Kidney (tissue), 14 donors: ENCODE data around the gene JPH3. TPM values are rescaled to one million over a fixed set of nuclear protein-coding genes. Genes with fewer than 3 reads are reported as not detected.

Source experiments
- DNase-seq, 5 donors: peaks; one replicate each; pipeline ENCODE4 v3.0.0-alpha.2; 2013 to 2020
- FAIRE-seq: peaks from 2 replicates; lab custom pipeline; 2012; peaks lifted over from hg19 to GRCh38; lab: Jason Lieb, UNC
- H3K27ac ChIP-seq, 2 donors: one replicate each; pipeline ENCODE4 v1.7.0; 2013; ENCODE audit warnings: low read depth in 2 of 2, low read length in 2 of 2, inconsistent platforms in 1 of 2
- H3K27me3 ChIP-seq: one replicate; pipeline ENCODE4 v1.7.1; 2013; ENCODE audit warnings: low read length, inconsistent platforms; ENCODE audit not compliant: control insufficient read depth, insufficient read depth
- H3K36me3 ChIP-seq, 3 donors: one replicate each; pipeline versions ENCODE4 v1.7.0 to v1.7.1; 2013; ENCODE audit warnings: low read length in 3 of 3, control low read depth in 1 of 3, inconsistent platforms in 1 of 3; ENCODE audit not compliant: insufficient read depth in 3 of 3, control insufficient read depth in 2 of 3
- H3K4me1 ChIP-seq, 3 donors: one replicate each; pipeline versions ENCODE4 v1.7.0 to v1.7.1; 2013; ENCODE audit warnings: low read length in 3 of 3, inconsistent platforms in 1 of 3, low read depth in 1 of 3; ENCODE audit not compliant: control insufficient read depth in 2 of 3, insufficient read depth in 2 of 3
- H3K4me3 ChIP-seq, 3 donors: one replicate each; pipeline versions ENCODE4 v1.7.0 to v1.8.1; 2013; ENCODE audit warnings: low read length in 3 of 3, control low read depth in 1 of 3, inconsistent platforms in 1 of 3
- H3K9ac ChIP-seq, 3 donors: one replicate each; pipeline versions ENCODE4 v1.7.0 to v1.7.1; 2013; ENCODE audit warnings: low read length in 3 of 3, control low read depth in 1 of 3, inconsistent platforms in 1 of 3
- H3K9me3 ChIP-seq, 3 donors: one replicate each; pipeline versions ENCODE4 v1.7.0 to v1.7.1; 2013; ENCODE audit warnings: low read length in 3 of 3, control low read depth in 1 of 3, inconsistent platforms in 1 of 3; ENCODE audit not compliant: control insufficient read depth in 2 of 3, insufficient read depth in 1 of 3
- intact Hi-C: fragments of 100-400 bp; cut with DNase I; formaldehyde crosslinking; loops from one replicate; pipeline ENCODE4 v1.11.1; 2022
- polyA plus RNA-seq: library from polyadenylated mRNA; stranded (reverse); fragments of 350-450 nt; fragmentation: Illumina TruSeq; extraction: RNeasy Lipid Tissue Mini Kit (QIAGEN cat#74804); gene quantifications from one replicate; pipeline ENCODE4 v1.2.3, GENCODE V29; 2014; ENCODE audit warnings: low read depth, low replicate concordance; ENCODE audit not compliant: insufficient read depth
- total RNA-seq: library from RNA; stranded (reverse); fragmentation: NEBNext Ultra II Directional; extraction: Animal tissue kit (Norgen Biotek cat#: 25700); gene quantifications from one replicate; pipeline ENCODE4 v1.2.1, GENCODE V29; 2021
- TF ChIP-seq, protein P1 (sequence below): IDR thresholded peaks from 3 replicates; pipeline ENCODE4 v1.5.1; 2012; ENCODE audit warnings: mild to moderate bottlenecking, moderate library complexity, borderline replicate concordance; ENCODE audit not compliant: insufficient read depth; ENCODE audit errors: extremely low read depth
- donor health status: control.
- donor health status: control.
- donor health status: control.
- donor health status: control.
- donor health status: control.
- donor health status: DM: yes; HTN: yes; CAD: no.
- donor health status: Normal renal cell carcinoma (clear cell type).

JPH3 gene
- total and polyA plus RNA-seq, 2 donors from 2014 or later: 0.69 TPM; not detected in 1

DNA sequence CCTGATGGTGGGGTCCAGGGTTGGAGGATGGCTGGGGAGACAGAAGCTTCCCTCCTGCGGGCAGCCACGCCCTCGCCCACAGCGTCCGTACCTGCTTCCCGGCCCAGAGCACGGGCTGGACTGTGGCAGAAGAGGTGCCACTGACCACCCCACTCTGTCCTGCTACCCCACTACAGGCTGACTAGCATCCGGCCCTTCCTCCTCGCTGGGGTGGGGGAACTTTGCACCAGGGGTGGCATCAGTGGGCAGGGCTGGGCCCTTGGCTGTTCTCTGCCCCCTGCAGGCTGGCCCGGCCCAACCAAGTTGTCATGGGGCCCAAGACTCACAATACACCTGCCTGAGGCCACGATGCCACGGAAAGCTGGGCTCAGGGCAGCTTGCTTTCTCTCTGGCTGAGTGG lies 90.4 kb downstream of the JPH3 start:
- FAIRE-seq: no peak

DNA sequence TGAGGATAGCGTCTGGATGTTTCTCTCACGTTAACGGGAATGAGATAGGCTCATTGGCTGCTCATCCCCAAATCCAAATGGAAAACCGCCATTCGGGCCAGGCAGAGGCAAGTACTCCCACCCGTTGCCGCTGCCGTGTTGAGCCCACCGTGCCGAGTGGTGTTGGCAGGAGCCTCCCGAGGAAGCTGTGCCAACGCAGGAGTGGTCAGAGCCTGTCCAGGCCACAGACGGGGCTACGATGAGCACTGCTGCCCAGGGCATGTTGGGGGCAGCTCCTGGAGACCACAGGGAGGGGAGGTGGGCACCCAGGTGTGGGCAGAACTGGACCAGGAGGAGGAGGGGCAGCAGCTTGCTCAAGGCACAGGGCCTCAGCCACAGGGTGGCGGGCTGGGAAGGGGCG lies 91.5 kb downstream of the JPH3 start:
- Histone ChIP-seq H3K4me1 (no peaks in the 10 kb centered on the region), H3K9me3 (no peaks in the 10 kb centered on the region), H3K27me3 (no peaks in the 10 kb centered on the region), H3K9ac (no peak overlapping the region), H3K4me3 (no peak overlapping the region), H3K27ac (no peak overlapping the region), H3K36me3 (no peaks in the 10 kb centered on the region)
- TF ChIP-seq, protein P1, sequence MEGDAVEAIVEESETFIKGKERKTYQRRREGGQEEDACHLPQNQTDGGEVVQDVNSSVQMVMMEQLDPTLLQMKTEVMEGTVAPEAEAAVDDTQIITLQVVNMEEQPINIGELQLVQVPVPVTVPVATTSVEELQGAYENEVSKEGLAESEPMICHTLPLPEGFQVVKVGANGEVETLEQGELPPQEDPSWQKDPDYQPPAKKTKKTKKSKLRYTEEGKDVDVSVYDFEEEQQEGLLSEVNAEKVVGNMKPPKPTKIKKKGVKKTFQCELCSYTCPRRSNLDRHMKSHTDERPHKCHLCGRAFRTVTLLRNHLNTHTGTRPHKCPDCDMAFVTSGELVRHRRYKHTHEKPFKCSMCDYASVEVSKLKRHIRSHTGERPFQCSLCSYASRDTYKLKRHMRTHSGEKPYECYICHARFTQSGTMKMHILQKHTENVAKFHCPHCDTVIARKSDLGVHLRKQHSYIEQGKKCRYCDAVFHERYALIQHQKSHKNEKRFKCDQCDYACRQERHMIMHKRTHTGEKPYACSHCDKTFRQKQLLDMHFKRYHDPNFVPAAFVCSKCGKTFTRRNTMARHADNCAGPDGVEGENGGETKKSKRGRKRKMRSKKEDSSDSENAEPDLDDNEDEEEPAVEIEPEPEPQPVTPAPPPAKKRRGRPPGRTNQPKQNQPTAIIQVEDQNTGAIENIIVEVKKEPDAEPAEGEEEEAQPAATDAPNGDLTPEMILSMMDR: no peak
- intact Hi-C loops: no loop called here
- FAIRE-seq: no peak
- DNase-seq: no peak

More for the DNA sequence above, 90.4 kb downstream of the JPH3 start:
- Histone ChIP-seq H3K9ac (no peak overlapping the region), H3K4me1 (no peaks in the 10 kb centered on the region), H3K36me3 (no peaks in the 10 kb centered on the region), H3K27me3 (no peaks in the 10 kb centered on the region), H3K4me3 (no peak overlapping the region), H3K9me3 (no peaks in the 10 kb centered on the region), H3K27ac (no peak overlapping the region)
- TF ChIP-seq, protein P1: no peak
- intact Hi-C loops: no loop called here
- no peak for DNase-seq

DNA sequence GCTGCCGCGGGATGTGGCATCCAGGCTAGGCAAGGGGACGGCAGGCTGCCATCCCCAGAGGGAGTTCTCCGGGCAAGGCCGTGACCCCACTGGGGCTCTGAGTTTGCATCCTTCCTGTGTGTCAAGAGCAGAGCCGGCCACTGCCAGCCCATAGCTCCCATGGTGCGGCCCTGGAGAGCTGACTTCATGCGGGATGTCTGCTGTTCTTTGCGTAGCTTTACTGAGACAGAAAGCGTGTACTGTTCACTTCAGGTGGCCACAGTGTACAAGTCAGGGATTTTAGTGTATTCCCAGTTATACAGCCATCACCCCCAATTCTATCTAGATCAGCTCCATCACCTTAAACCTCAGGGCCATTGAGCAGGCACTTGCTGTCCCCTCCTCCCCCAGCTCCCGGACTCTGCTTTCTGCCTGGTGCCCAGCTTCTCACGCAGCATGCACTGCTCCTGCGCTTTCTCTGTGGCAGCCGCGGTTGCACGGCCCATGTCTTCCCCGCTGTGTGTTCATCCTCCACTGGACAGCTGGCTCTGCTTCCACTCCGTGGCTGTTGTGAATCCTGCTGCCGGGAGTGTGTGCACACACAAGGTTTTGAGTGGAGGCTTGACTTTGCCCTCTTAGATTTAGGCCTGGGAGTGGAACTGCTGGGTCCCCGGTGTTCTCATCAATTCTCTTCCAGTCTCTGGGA lies 92.3 kb downstream of the JPH3 start:
- H3K9ac ChIP-seq: no peak overlapping the region
- no peak overlapping the region for H3K4me3 ChIP-seq
- H3K9me3 ChIP-seq: no peaks in the 10 kb centered on the region
- H3K27me3 ChIP-seq: no peaks in the 10 kb centered on the region
- intact Hi-C loops: no loop called here
- no peaks in the 10 kb centered on the region for H3K4me1 ChIP-seq
- FAIRE-seq (no peak), DNase-seq (no peak)
- no peak overlapping the region for H3K27ac ChIP-seq
- no peaks in the 10 kb centered on the region for H3K36me3 ChIP-seq
- TF ChIP-seq, protein P1: no peak

DNA sequence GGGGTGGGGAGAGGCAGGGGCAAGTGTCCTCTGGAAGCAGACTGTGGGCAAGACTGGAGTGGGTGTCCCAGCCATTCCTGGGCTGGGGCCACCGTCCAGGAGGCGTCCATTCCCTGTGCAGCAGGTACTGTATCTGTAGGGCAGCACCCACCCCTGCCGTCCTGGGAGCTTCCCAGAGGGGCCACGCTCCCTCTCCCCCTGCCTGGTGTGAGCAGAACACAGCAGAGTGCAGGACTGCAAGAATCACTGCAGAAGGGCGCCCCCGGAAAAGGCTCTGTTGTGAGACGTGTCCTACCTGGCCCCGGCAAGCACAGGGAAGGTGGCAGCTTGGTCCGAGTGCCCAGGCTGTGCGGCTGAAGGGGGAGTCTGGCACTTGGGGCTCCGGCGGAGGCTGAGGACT lies 93.2 kb downstream of the JPH3 start:
- intact Hi-C loops: no loop called here
- TF ChIP-seq, protein P1: no peak
- no peak overlapping the region for H3K9ac ChIP-seq
- no peaks in the 10 kb centered on the region for H3K27me3 ChIP-seq
- no peaks in the 10 kb centered on the region for H3K9me3 ChIP-seq
- H3K27ac ChIP-seq: no peak overlapping the region
- no peak for FAIRE-seq
- DNase-seq: no peak
- no peak overlapping the region for H3K4me3 ChIP-seq
- H3K4me1 ChIP-seq: no peaks in the 10 kb centered on the region
- peaks cover 0 to 4% (median 0%) of the 10 kb centered on the region in 3 donors for H3K36me3 ChIP-seq
